Measurements from ENCODE around the gene FCRLB. TPM values are rescaled to one million over a fixed set of nuclear protein-coding genes. Genes with fewer than 3 reads are reported as not detected.

Gene FCRLB
- total and polyA plus RNA-seq, 9 of the 15 experiments (the other 6 are each of a cell fraction or from before 2014, with no cell fraction given): 0.20 to 4.6 (median 1.3) TPM

GRCh38 chr1:161738627-161739287 is 17.4 kb downstream of the FCRLB start (continued):
- TF ChIP-seq HLTF (IDR thresholded peaks at IDR 0.05) (peak; percentile 75; the same call in 1 of the 2 replicates), RFX5 (IDR thresholded peaks at IDR 0.05; ENCODE audit: low read depth, low read length) (peak; percentile 65), CTBP1 (IDR thresholded peaks at IDR 0.05; ENCODE audit: borderline replicate concordance) (peak; percentile 51; the same call in 1 of the 2 replicates), SMARCA4 (IDR thresholded peaks at IDR 0.05) (peak; percentile 68), CHD1 (IDR thresholded peaks at IDR 0.05; ENCODE audit: low read length) (no peak), ZNF778 (CRISPR knock-in tag; IDR thresholded peaks at IDR 0.05) (no peak), SMARCB1 (IDR thresholded peaks at IDR 0.05; ENCODE audit: insufficient read length, low read depth) (no peak), ZBTB8A (IDR thresholded peaks at IDR 0.05; ENCODE audit: partially characterized antibody) (no peak), U2AF1 (optimal IDR thresholded peaks at IDR 0.05; ENCODE audit: low read depth, low read length) (no peak), RBBP5 (IDR thresholded peaks at IDR 0.05; ENCODE audit: borderline replicate concordance, insufficient read depth, low read length, poor library complexity, severe bottlenecking) (no peak), RERE (CRISPR knock-in tag; IDR thresholded peaks at IDR 0.05; ENCODE audit: borderline replicate concordance) (no peak)

All from K562 (cell line).